Activated CD4-positive, alpha-beta memory T cell treated with anti-CD3 and anti-CD28 coated beads, Interleukin-2, amount 10 ng/mL, durations not matched to agents 7 days and 5 days (primary cell): ENCODE results near the gene DBF4. TPM values are rescaled to one million over a fixed set of nuclear protein-coding genes. Genes with fewer than 3 reads are reported as not detected.
"Not testable (repeated sequence)": the region's sequence is repeated elsewhere in the genome, so short reads cannot be mapped to it uniquely, and the experiment has no call there.

ENCODE experiments used
- CTCF ChIA-PET: fragments of 350-600 bp; sonication (Branson Sonifier 250); formaldehyde crosslinking; loops from one replicate; lab custom pipeline; 2021; ENCODE audit warnings: antibody characterized with exemption, inconsistent platforms; lab: Charles Lee
- POLR2A ChIA-PET: fragments of 350-600 bp; sonication (Branson Sonifier 250); formaldehyde crosslinking; loops from one replicate; lab custom pipeline; 2021; ENCODE audit warnings: antibody characterized with exemption; lab: Charles Lee
- DNase-seq: peaks from one replicate; pipeline ENCODE4 v3.0.0-alpha.2; 2020
- H3K27ac Mint-ChIP-seq: one replicate; pipeline ENCODE4 v1.8.0; 2021; ENCODE audit warnings: mild to moderate bottlenecking, mixed read lengths
- H3K27me3 Mint-ChIP-seq: one replicate; pipeline ENCODE4 v1.8.0; 2021; ENCODE audit warnings: mixed read lengths
- H3K36me3 Mint-ChIP-seq: one replicate; pipeline ENCODE4 v1.8.0; 2021; ENCODE audit warnings: low read depth, mixed read lengths
- H3K4me1 Mint-ChIP-seq: one replicate; pipeline ENCODE4 v1.8.0; 2021; ENCODE audit warnings: mixed read lengths
- H3K4me3 Mint-ChIP-seq: one replicate; pipeline ENCODE4 v1.8.0; 2021; ENCODE audit warnings: mild to moderate bottlenecking, mixed read lengths
- H3K9me3 Mint-ChIP-seq: one replicate; pipeline ENCODE4 v1.8.0; 2021; ENCODE audit warnings: mixed read lengths
- total RNA-seq, 2 experiments: library from RNA; stranded (reverse); gene quantifications; one replicate each; pipeline ENCODE4 v1.2.3, GENCODE V29; 2021

DBF4 gene
- total RNA-seq, 2 experiments from 2014 or later: 71.3 to 77.2 TPM

DNA sequence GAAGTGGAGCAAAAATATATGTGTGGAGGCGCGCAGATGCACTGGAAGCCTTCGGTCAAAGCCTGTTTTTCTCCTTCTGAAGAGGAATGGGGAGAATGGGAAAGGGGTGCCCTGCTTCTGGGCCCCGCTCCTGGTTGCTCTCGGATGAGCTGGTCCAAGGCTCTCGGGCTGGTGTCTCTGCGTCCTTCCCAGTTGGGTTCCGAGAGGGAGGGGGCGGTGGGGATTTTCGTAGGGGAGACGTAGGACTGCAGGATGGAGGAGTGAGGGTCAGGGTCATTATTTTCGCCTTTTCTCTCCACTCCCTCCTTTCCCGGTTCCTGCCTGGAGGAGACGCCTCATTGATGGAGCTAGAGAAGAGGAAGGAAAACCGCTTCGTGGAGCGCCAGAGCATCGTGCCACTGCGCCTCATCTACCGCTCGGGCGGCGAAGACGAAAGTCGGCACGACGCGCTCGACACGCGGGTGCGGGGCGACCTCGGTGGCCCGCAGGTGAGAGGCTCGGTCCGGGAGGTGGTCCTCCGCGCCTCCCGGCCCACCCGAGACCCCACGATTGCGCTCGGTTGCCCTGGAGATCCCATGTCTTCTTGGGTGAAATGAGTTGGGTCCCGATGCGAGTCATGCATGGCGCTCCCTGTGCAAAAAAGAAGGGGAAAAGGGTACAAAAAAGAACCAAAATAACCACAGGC lies 58.5 kb downstream of the DBF4 start:
- peaks cover 29% of the 10 kb centered on the region for H3K27me3 Mint-ChIP-seq
- DNase-seq: no peak
- H3K27ac Mint-ChIP-seq: no peak overlapping the region
- peaks cover 18% of the 10 kb centered on the region for H3K4me1 Mint-ChIP-seq
- peaks cover 3% of the 10 kb centered on the region for H3K36me3 Mint-ChIP-seq
- ChIA-PET CTCF (interaction anchor here (0.7 to 1.6 kb wide), 5 partner anchors 10 to 396 kb away, joined by 3 to 10 read pairs (median 4); no protein-coding TSS in a partner anchor), POLR2A (interaction anchor here (1.5 kb wide), 1 partner anchor 307 kb away, joined by 3 read pairs; the partner anchor contains the start of gene RUNDC3B)
- peak overlapping the region; percentile 84 for H3K4me3 Mint-ChIP-seq
- H3K9me3 Mint-ChIP-seq: no peaks in the 10 kb centered on the region

DNA sequence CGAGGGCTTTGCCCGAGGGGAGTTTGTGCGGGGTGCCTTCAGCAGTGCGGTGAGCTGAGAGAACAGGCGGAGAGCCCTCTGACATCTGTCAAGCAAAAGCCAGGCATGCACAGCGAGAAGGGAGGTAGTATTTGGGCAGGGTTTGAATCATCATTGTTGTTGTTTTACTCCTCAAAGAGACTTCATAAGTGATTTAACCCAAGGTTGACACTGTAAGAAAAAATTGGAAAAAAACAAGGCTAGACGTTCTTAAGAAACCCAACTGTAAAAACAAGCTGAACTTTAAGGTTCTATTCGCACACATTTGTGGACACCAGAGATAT lies 59.1 kb downstream of the DBF4 start:
- Mint-ChIP-seq H3K27me3 (peaks cover 29% of the 10 kb centered on the region), H3K27ac (no peak overlapping the region)
- POLR2A ChIA-PET: no interaction called here

DNA sequence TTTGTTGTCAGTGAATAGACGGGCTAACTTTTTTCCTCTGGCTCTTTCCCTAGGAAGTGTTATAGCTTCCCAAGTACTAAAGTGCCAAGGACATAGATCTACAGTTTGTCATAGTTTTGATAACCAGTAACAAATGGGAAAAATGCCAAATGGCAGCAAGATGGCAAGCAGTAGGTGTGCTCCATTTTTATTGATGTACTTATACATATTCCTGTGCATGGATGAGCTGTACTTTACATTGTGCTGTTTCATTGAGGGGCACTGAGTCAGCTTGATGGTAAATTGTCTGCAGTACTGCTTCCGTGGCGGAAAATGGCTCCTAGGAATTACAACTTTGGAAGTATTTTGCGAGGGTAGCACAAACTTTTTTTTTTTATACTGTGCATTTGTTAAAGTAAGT lies 64.8 kb downstream of the DBF4 start:
- H3K9me3 Mint-ChIP-seq: no peaks in the 10 kb centered on the region
- no peaks in the 10 kb centered on the region for H3K4me1 Mint-ChIP-seq
- CTCF ChIA-PET: no interaction called here
- no peak overlapping the region for H3K27ac Mint-ChIP-seq
- POLR2A ChIA-PET: no interaction called here
- peaks cover 1% of the 10 kb centered on the region for H3K27me3 Mint-ChIP-seq
- no peak for DNase-seq
- H3K36me3 Mint-ChIP-seq: no peaks in the 10 kb centered on the region
- no peak overlapping the region for H3K4me3 Mint-ChIP-seq

More for the DNA sequence above, 59.1 kb downstream of the DBF4 start:
- CTCF ChIA-PET: no interaction called here
- Mint-ChIP-seq H3K4me1 (peaks cover 18% of the 10 kb centered on the region), H3K4me3 (peak overlapping the region; percentile 84), H3K9me3 (no peaks in the 10 kb centered on the region), H3K36me3 (peaks cover 3% of the 10 kb centered on the region)
- DNase-seq: no peak

DNA sequence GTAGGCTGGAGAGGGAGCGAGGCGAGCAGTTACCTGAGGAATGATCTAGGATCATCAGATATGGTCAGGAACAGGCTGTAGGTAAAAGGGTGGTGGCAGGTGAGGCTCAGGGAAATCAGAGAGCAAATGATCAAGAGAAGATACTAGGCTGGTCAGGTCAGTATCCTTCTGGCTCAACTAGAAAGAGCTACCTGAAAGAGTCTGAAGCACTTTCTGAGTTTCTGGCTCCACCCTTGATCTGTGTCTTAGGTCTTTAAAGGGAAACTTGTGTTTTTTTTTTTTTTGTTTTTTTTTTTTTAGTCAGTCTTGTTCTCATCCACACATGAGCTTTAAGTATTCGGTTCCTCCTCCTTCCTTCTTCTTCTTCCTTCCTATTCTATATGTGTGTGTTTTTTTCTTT lies 68.3 kb downstream of the DBF4 start:
- CTCF ChIA-PET: interaction anchor here (1.2 kb wide), 1 partner anchor 10 kb away, joined by 3 read pairs; the partner anchor contains the start of gene ADAM22

DNA sequence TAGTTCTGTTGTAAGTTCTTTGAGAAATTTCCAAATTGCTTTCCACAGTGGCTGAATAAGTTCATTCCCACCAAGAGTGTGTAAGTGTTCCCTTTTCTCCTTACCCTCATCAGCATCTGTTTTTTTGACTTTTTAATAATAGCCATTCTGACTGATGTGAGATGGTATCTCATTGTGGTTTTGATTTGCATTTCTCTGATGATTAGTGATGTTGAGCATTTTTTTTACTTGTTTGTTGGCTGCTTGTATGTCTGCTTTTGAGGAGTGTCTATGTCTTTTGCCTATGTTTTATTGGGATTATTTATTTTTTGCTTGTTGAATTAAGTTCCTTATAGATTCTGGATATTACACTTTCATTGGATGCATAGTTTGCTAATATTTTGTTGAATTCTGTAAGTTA lies 69.6 kb downstream of the DBF4 start:
- CTCF ChIA-PET: interaction anchor here (1.2 kb wide), 1 partner anchor 12 kb away, joined by 3 read pairs; the partner anchor contains the start of gene ADAM22
- H3K9me3 Mint-ChIP-seq, H3K4me3 Mint-ChIP-seq, H3K27me3 Mint-ChIP-seq, H3K36me3 Mint-ChIP-seq, POLR2A ChIA-PET, H3K27ac Mint-ChIP-seq, H3K4me1 Mint-ChIP-seq, DNase-seq: not testable (repeated sequence)

More for the DNA sequence above, 68.3 kb downstream of the DBF4 start:
- POLR2A ChIA-PET: no interaction called here
- Mint-ChIP-seq H3K9me3 (no peaks in the 10 kb centered on the region), H3K36me3 (no peaks in the 10 kb centered on the region), H3K27me3 (no peaks in the 10 kb centered on the region), H3K4me3 (no peak overlapping the region), H3K27ac (no peak overlapping the region), H3K4me1 (no peaks in the 10 kb centered on the region)
- no peak for DNase-seq

DNA sequence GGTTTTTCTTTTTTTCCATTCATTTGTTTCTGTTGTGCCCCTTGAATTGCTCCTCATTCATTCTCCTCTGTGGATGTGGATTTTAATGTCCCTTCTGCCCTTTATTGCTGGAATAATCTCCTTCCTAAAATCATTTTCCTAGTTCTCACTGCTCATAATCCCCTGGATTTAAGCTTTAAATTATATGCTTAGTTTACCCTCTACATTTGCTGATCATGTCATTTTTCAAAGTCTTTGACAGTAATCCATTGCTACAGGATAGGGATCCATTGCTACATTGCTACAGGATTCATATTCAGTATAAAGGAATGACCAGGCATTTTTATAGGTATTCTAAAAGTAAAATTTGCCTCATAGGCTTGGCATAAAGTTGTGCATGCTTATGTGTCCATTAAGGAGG lies 72.1 kb downstream of the DBF4 start:
- Mint-ChIP-seq H3K36me3 (no peaks in the 10 kb centered on the region), H3K27me3 (no peaks in the 10 kb centered on the region), H3K4me1 (no peaks in the 10 kb centered on the region), H3K27ac (no peak overlapping the region), H3K9me3 (no peaks in the 10 kb centered on the region), H3K4me3 (no peak overlapping the region)
- CTCF ChIA-PET: no interaction called here
- POLR2A ChIA-PET: no interaction called here
- no peak for DNase-seq

Other genes with a start within 250 kb of the DBF4 start
- under 1 TPM; 0.10 to 0.20 TPM for gene RUNDC3B, start 248.1 kb upstream of the DBF4 start, total RNA-seq
- gene SLC25A40, start 133 bp upstream of the DBF4 start, total RNA-seq: 10 to 100 TPM; 54.1 to 59.5 TPM
- gene ADAM22, start 57.8 kb downstream of the DBF4 start, total RNA-seq: 1 to 10 TPM; 1.1 to 1.5 TPM